Measurements from ENCODE around the gene IL17C.

DNA sequence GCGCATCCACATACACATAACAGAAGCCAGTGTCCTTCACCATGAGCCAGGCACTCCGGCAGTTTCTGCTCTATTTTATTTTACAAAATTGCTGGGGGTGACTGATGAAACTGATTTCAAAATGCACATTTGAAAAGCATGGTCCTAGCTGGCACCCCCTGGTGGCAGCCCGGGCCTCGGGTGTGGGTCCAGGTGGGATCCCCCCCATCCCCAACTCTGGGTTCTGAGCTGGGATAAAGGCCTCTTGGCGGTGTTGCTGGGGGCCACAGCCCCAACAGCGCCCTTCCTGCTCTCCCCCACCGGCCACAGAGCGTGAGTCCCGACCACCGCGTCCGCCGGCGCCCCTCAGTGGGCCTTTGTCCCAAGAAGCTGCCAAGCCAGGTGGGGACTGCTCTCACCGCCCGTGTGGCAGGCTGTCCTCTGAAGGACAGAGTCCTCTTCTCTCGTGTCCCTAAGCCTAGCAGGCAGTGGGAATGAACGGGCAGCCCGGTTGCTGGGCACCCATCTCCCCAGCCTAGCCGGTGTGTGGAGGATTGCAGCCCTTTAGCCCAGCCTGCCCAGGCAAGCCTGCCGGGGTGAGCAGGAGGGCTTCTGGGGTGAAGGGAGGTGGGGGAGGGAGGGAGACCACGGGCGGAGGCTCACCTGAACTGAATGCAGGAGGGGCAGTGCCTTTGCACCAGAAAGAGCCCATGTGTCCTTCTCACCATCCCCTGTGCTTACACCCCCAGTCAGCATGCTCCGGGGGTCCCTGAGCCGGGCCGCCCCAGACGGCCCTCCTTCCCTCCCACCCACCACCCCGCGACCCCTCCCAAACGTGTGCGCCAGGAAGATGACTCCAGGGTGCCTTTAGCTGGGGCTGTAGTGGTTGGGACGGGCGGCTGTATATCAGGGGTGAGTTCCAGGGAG, 47.0 kb downstream of the IL17C start:
- TF ChIP-seq, protein P1, sequence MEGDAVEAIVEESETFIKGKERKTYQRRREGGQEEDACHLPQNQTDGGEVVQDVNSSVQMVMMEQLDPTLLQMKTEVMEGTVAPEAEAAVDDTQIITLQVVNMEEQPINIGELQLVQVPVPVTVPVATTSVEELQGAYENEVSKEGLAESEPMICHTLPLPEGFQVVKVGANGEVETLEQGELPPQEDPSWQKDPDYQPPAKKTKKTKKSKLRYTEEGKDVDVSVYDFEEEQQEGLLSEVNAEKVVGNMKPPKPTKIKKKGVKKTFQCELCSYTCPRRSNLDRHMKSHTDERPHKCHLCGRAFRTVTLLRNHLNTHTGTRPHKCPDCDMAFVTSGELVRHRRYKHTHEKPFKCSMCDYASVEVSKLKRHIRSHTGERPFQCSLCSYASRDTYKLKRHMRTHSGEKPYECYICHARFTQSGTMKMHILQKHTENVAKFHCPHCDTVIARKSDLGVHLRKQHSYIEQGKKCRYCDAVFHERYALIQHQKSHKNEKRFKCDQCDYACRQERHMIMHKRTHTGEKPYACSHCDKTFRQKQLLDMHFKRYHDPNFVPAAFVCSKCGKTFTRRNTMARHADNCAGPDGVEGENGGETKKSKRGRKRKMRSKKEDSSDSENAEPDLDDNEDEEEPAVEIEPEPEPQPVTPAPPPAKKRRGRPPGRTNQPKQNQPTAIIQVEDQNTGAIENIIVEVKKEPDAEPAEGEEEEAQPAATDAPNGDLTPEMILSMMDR (IDR thresholded peaks at IDR 0.05), result peak in 1 of 4 experiments; percentile 29
- TF ChIP-seq POLR2A (IDR thresholded peaks at IDR 0.05), result no peak

All from uterus (tissue), 2 donors.